GM19351 (cell line): ENCODE measurements around the gene FXYD6.

ENCODE experiments used
- ATAC-seq: cut with Tn5 transposase; IDR thresholded peaks from one replicate; pipeline ENCODE4 v1.9.1; 2021; ENCODE audit warnings: mild to moderate bottlenecking, moderate library complexity; ENCODE audit not compliant: unreplicated experiment

FXYD6 gene

GRCh38 chr11:117832511-117832910 is 43.9 kb downstream of the FXYD6 start:
- ATAC-seq = no peak

DNA sequence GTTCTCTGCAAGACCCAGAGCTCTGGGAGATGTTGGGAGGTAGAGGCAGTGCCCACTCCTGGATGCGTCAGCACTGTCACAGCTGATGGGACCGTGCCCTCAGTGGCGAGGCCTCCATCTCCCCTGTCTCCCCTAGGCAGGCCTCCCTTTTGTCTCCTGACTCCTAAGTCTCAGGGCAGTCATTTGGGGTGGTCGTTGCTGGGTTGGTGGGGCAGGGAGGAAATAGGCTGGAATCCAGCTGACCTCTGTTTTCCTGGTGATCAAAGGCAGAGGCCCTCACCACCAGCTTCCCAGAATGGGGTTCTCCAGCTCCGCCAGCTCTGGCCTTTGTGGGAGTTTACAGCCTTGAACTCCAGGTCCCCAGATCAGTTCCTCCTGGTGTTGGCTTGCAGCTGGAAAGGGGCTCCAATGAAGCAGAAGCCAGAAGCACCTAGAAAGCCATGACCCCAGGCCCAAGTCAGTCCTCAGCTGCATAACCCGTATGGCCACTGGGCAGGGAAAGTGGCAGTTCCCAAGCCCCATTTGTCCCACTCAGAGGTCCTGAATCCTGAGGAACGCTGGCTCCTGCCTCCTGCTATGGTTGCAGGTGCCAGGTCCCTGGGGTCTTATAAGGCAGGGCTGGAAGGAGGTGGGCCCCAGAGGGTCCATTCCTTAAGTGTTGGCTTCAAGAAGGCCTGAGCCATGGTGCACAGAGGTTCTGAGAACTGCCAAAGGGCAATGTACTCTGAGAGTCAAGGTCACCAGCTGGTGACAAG is 44.6 kb downstream of the FXYD6 start:
- no peak for ATAC-seq

- ATAC-seq = no peak
Measured at GRCh38 chr11:117830674-117831351, 45.6 kb downstream of the FXYD6 start.

- no peak for ATAC-seq
Measured at GRCh38 chr11:117830072-117830471, 46.4 kb downstream of the FXYD6 start.

GRCh38 chr11:117829369-117829725 is 47.1 kb downstream of the FXYD6 start:
- no peak for ATAC-seq

- no peak for ATAC-seq
Measured at GRCh38 chr11:117828611-117829368, 47.7 kb downstream of the FXYD6 start.

GRCh38 chr11:117827521-117828511 is 48.6 kb downstream of the FXYD6 start:
- no peak for ATAC-seq

DNA sequence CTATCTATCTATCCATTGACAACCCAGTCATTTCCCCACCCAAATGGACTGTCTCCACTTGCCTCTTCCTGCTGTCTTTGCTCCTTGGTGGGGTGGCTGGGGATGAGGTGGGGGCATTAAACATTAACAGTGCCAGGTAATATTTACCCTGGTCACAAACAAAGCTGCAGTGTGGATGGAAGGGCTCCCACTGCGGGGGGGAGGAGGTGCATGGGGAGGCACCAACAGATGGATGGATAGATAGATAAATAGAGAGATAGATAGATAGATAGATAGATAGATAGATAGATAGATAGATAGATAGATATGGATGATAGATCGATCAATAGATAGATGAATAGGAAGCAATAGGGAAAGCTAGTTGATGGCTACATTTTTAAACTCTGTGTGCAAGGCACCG is 49.6 kb downstream of the FXYD6 start:
- ATAC-seq = no peak

DNA sequence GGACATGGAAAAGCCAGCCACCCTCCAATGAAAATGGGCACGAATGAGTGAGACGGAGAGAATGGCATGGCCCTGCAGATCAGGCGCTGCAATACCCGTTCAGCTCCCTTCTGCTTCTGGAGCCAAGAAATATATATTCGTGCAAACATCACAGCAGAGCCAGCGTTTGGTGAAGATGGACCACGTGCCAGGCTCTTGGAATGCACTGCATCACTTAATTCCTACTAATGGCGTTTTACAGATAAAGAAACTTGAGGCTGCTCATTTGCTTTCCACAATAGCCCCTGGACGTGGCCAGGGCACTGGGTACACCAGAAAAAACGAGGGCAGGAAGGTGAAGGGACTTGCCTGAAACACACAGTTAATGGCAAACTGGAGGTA is 50.3 kb downstream of the FXYD6 start:
- no peak for ATAC-seq

- no peak for ATAC-seq
Measured at GRCh38 chr11:117825538-117826189, 50.8 kb downstream of the FXYD6 start.

- no peak for ATAC-seq
Measured at GRCh38 chr11:117824571-117825537, 51.6 kb downstream of the FXYD6 start, which contains the start of gene FXYD2. Gene FXYD2 (minus strand): TSS chr11:117824744. CDS start chr11:117824678, 66 bp downstream.

- ATAC-seq = no peak
Measured at GRCh38 chr11:117823946-117824420, 52.5 kb downstream of the FXYD6 start.

DNA sequence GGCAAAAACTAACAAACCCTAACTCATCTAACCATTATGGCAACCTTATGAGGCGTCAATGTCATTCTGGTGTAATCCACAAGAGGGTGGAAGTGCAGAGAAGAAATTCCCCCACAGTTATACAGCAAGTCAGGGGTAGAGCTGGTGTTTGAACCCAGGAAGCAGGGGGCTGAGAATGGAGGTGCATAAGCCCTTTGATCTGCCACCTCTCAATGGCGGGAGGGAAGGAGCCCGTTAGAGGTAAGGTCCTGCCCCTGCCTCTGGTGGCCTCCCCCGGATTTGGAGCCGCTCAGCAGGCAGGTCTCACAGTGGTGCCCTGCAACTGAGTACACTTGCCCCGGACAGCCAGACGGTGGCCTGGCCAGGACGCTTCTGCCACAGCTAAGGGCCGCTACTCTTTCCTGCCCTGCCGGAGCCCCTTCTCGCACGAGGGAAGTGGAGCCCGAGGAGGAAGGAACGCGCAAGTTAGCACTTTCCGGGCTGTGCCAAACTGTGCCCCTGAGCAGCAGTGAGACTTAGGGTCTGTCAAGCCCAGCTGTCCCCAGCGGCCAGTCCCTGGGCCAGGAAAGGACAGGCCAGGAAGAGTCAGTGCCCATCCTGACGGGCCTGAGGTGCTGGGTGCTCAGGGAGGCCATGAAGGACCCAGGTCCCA is 53.0 kb downstream of the FXYD6 start:
- no peak for ATAC-seq

DNA sequence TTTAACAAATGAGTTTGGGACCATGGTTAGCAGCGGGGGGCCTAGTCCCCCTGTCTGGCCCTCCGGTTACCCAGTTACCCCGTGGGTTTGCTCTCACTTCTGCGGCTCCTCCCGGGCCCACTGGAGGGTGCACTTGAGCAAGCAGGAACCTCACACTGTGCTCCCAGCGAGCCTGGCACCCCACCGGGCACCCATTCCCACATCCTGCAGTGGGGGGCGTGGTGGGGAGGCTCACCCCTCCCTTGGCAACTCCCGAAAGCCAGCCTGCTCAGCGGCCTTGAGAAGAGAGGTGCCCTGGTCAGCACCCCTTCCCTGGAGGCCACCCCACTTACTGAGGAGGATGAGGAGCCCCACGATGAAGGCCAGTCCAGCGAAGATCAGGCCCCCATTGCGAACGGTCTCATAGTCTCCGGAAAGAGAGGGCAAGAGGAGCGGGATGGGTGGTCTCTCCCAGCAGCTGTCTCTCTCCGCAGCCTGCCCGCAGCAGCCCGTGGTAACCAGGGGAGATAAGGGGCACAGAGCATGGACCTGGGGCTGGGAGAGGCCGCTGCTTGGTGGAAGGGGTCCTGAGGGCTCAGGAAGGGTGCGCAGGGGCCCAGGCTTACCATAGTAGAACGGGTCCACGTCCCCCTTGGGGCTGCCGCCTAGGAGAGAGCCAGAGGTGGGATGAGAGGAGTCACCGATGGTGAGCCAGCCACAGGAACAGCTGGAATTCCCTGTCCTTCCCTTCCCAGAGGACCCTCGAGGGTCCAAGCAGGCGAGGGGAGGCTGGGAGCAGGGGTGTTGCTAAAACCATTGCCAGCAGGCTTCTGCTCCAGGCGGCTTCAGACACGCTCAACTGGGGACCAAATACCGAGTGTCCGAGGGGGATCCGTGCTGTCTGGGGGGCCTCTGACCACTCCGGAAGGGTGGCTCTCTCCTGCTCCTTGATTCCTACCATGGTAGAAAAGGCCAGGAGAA is 54.1 kb downstream of the FXYD6 start:
- no peak for ATAC-seq

GRCh38 chr11:117821431-117821830 is 55.0 kb downstream of the FXYD6 start:
- ATAC-seq = no peak

GRCh38 chr11:117820516-117820915 is 55.9 kb downstream of the FXYD6 start:
- no peak for ATAC-seq

GRCh38 chr11:117820071-117820470 is 56.4 kb downstream of the FXYD6 start:
- ATAC-seq = no peak
